ENCODE results near the gene GRN.

The GRN gene

GRCh38 chr17:44344939-44345453, at the start of gene GRN:
Gene GRN, plus strand, starts transcription at chr17:44345302. Its CDS starts 3,863 bp downstream, at chr17:44349165.
- POLR2A ChIA-PET = interaction anchor here (0.6 to 2.2 kb wide), 16 partner anchors 10 to 303 kb away, joined by 3 to 14 read pairs (median 6); partner anchors contain the start of gene TMUB2
- TF ChIP-seq L3MBTL2 (conservative IDR thresholded peaks at IDR 0.05) (peak; percentile 98), NFRKB (IDR thresholded peaks at IDR 0.05) (no peak), FOXK2 (IDR thresholded peaks at IDR 0.05) (no peak), FOXM1 (IDR thresholded peaks at IDR 0.05; ENCODE audit: borderline replicate concordance) (no peak), PKNOX1 (IDR thresholded peaks at IDR 0.05) (no peak), ELF4 (IDR thresholded peaks at IDR 0.05) (no peak), BHLHE40 (IDR thresholded peaks at IDR 0.05; ENCODE audit: borderline replicate concordance) (no peak)
- DNase-seq (ENCODE audit: extremely low spot score) = peak; percentile 96
- CTCF ChIA-PET = interaction anchor here (0.6 to 2.8 kb wide), 13 partner anchors 9 to 299 kb away, joined by 3 to 28 read pairs (median 3); partner anchors contain the start of gene FAM171A2

GRCh38 chr17:44297975-44298374, 47.1 kb upstream of the GRN start:
- CTCF ChIA-PET = no interaction called here

GRCh38 chr17:44304651-44305050, 40.5 kb upstream of the GRN start:
- POLR2A ChIA-PET = no interaction called here
- CTCF ChIA-PET = no interaction called here
- no peak for DNase-seq (ENCODE audit: extremely low spot score)
- TF ChIP-seq FOXM1 (IDR thresholded peaks at IDR 0.05; ENCODE audit: borderline replicate concordance) = no peak
- no peak for TF ChIP-seq ZNF384 (IDR thresholded peaks at IDR 0.05)
- TF ChIP-seq SP1 (IDR thresholded peaks at IDR 0.05) = no peak
- no peak for TF ChIP-seq LEF1 (IDR thresholded peaks at IDR 0.05; ENCODE audit: borderline replicate concordance)
- no peak for TF ChIP-seq PKNOX1 (IDR thresholded peaks at IDR 0.05)
- no peak for TF ChIP-seq HDGF (IDR thresholded peaks at IDR 0.05; ENCODE audit: borderline replicate concordance)
- no peak for TF ChIP-seq ARNT (IDR thresholded peaks at IDR 0.05)
- no peak for TF ChIP-seq BHLHE40 (IDR thresholded peaks at IDR 0.05; ENCODE audit: borderline replicate concordance)
- no peak for TF ChIP-seq TARDBP (IDR thresholded peaks at IDR 0.05)
- no peak for TF ChIP-seq FOXA1 (IDR thresholded peaks at IDR 0.05)
- no peak for TF ChIP-seq CTBP1 (IDR thresholded peaks at IDR 0.05; ENCODE audit: borderline replicate concordance)
- TF ChIP-seq L3MBTL2 (conservative IDR thresholded peaks at IDR 0.05) = no peak
- TF ChIP-seq NFRKB (IDR thresholded peaks at IDR 0.05) = no peak
- no peak for TF ChIP-seq FOXK2 (IDR thresholded peaks at IDR 0.05)

More at GRCh38 chr17:44297975-44298374, 47.1 kb upstream of the GRN start:
- TF ChIP-seq NFRKB (IDR thresholded peaks at IDR 0.05) = no peak
- no peak for TF ChIP-seq FOXK2 (IDR thresholded peaks at IDR 0.05)
- TF ChIP-seq LEF1 (IDR thresholded peaks at IDR 0.05; ENCODE audit: borderline replicate concordance) = no peak
- TF ChIP-seq FOXM1 (IDR thresholded peaks at IDR 0.05; ENCODE audit: borderline replicate concordance) = no peak
- TF ChIP-seq FOXA1 (IDR thresholded peaks at IDR 0.05) = no peak
- TF ChIP-seq CTBP1 (IDR thresholded peaks at IDR 0.05; ENCODE audit: borderline replicate concordance) = no peak
- TF ChIP-seq SP1 (IDR thresholded peaks at IDR 0.05) = no peak
- no peak for TF ChIP-seq L3MBTL2 (conservative IDR thresholded peaks at IDR 0.05)
- no peak for DNase-seq (ENCODE audit: extremely low spot score)
- POLR2A ChIA-PET = no interaction called here

GRCh38 chr17:44307387-44308186, 37.5 kb upstream of the GRN start:
- DNase-seq (ENCODE audit: extremely low spot score) = peak; percentile 67
- ChIA-PET CTCF (no interaction called here), POLR2A (interaction anchor here (1.2 kb wide), 1 partner anchor 87 kb away, joined by 3 read pairs; no protein-coding TSS in a partner anchor)
- TF ChIP-seq CTBP1 (IDR thresholded peaks at IDR 0.05; ENCODE audit: borderline replicate concordance) (no peak), L3MBTL2 (conservative IDR thresholded peaks at IDR 0.05) (0 out of 2 replicates have a peak, but pooled peaks have one; percentile 37)

GRCh38 chr17:44308320-44308818, 36.7 kb upstream of the GRN start, which contains the start of gene RUNDC3A:
Gene RUNDC3A, plus strand, starts transcription at chr17:44308601. Its CDS starts 232 bp downstream, at chr17:44308833.
- ChIA-PET POLR2A (interaction anchor here (1.2 kb wide), 1 partner anchor 87 kb away, joined by 3 read pairs; no protein-coding TSS in a partner anchor), CTCF (no interaction called here)
- peak; percentile 95 for DNase-seq (ENCODE audit: extremely low spot score)
- TF ChIP-seq HDGF (IDR thresholded peaks at IDR 0.05; ENCODE audit: borderline replicate concordance) (peak; percentile 76; the same call in 1 of the 2 replicates), FOXM1 (IDR thresholded peaks at IDR 0.05; ENCODE audit: borderline replicate concordance) (no peak)

- TF ChIP-seq FOXM1 (IDR thresholded peaks at IDR 0.05; ENCODE audit: borderline replicate concordance) (no peak), NFRKB (IDR thresholded peaks at IDR 0.05) (no peak), PKNOX1 (IDR thresholded peaks at IDR 0.05) (no peak), TARDBP (IDR thresholded peaks at IDR 0.05) (no peak), HDGF (IDR thresholded peaks at IDR 0.05; ENCODE audit: borderline replicate concordance) (no peak), FOXK2 (IDR thresholded peaks at IDR 0.05) (no peak), SUZ12 (IDR thresholded peaks at IDR 0.05) (no peak), BHLHE40 (IDR thresholded peaks at IDR 0.05; ENCODE audit: borderline replicate concordance) (no peak), ZNF384 (IDR thresholded peaks at IDR 0.05) (no peak), ELF4 (IDR thresholded peaks at IDR 0.05) (no peak), ARNT (IDR thresholded peaks at IDR 0.05) (no peak), FOXA1 (IDR thresholded peaks at IDR 0.05) (no peak), L3MBTL2 (conservative IDR thresholded peaks at IDR 0.05) (no peak), CTBP1 (IDR thresholded peaks at IDR 0.05; ENCODE audit: borderline replicate concordance) (no peak), SP1 (IDR thresholded peaks at IDR 0.05) (no peak), LEF1 (IDR thresholded peaks at IDR 0.05; ENCODE audit: borderline replicate concordance) (no peak)
- CTCF ChIA-PET = no interaction called here
- DNase-seq (ENCODE audit: extremely low spot score) = peak; percentile 6
- POLR2A ChIA-PET = interaction anchor here (1.2 kb wide), 1 partner anchor 88 kb away, joined by 3 read pairs; no protein-coding TSS in a partner anchor
These were observed 36.2 kb upstream of the GRN start for GRCh38 chr17:44308865-44309264.

Measured in HEK293T (cell line).